ENCODE measurements around the gene KAZN.

KAZN gene

DNA sequence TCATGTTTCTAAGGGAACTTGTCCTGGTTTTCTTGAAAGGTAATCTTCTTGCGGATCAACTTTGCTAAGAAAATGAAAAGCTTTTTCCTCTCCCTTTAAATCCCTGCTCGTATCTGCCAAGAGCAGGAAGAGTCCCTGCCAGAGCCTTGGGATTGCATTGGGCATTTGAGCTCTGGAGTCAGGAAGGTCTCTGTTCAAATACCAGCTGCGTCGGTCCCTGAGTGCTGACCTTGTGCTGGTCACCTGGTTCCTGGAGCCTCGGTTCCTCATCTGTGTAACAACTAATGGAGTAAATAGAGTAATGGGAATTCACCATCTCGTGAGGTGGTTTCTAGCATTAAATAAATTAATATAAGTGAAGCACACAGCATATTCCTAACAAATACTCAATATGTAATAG, 280.5 kb downstream of the KAZN start:
- Mint-ChIP-seq H3K27me3 (ENCODE audit: low read depth, poor library complexity) (peaks cover 7% of the 10 kb centered on the region), H3K4me1 (peaks cover 7% of the 10 kb centered on the region), H3K27ac (no peak overlapping the region), H3K36me3 (ENCODE audit: low read depth) (peaks cover 17% of the 10 kb centered on the region), H3K4me3 (no peak overlapping the region), H3K9me3 (no peaks in the 10 kb centered on the region)
- no peak for DNase-seq
- TF ChIP-seq, protein P1, sequence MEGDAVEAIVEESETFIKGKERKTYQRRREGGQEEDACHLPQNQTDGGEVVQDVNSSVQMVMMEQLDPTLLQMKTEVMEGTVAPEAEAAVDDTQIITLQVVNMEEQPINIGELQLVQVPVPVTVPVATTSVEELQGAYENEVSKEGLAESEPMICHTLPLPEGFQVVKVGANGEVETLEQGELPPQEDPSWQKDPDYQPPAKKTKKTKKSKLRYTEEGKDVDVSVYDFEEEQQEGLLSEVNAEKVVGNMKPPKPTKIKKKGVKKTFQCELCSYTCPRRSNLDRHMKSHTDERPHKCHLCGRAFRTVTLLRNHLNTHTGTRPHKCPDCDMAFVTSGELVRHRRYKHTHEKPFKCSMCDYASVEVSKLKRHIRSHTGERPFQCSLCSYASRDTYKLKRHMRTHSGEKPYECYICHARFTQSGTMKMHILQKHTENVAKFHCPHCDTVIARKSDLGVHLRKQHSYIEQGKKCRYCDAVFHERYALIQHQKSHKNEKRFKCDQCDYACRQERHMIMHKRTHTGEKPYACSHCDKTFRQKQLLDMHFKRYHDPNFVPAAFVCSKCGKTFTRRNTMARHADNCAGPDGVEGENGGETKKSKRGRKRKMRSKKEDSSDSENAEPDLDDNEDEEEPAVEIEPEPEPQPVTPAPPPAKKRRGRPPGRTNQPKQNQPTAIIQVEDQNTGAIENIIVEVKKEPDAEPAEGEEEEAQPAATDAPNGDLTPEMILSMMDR (IDR thresholded peaks at IDR 0.05), result no peak

DNA sequence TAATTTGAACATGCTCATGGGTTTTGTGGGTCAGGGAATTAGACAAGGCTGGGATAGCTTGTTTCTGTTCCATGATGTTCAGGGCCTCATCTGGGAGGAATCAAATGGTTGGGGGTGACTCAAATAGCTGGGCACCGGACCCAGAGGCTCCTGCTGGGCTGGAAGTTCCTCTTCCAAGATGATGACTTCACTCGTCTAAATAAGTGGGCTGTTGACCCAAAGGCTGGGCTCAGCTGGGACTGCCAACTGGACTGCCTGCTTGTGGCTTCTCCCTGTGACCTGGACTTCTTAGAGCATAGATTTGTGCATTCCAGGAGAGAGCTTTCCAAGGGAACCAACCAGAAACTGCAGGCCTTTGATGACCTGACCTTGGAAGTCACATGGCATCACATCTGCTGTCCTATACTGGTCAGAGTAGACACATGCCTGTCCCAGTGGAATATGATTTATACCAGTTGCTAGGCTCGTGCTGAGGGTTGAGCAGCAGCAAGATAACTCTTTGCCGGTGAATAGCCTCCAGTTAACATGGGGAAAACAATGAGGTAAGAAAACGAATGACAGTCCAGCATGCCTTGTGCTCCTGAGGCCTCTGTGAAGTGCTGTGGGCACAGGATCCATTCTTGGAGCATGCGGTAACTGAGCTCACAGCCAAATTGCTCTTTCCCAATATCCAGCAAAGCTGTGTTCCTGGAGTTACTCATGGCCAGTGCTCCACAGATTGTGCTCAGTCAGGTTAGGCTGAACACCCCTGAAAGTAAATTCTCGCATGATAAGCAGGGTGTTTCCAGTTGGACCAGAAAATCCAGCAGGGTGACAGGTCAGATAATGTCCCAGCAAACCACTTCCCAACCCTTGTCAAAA, 282.2 kb downstream of the KAZN start:
- Mint-ChIP-seq H3K36me3 (ENCODE audit: low read depth) (peaks cover 17% of the 10 kb centered on the region), H3K9me3 (no peaks in the 10 kb centered on the region), H3K4me3 (no peak overlapping the region), H3K4me1 (peaks cover 4% of the 10 kb centered on the region), H3K27ac (no peak overlapping the region), H3K27me3 (ENCODE audit: low read depth, poor library complexity) (peaks cover 4% of the 10 kb centered on the region)
- no peak for DNase-seq
- TF ChIP-seq, protein P1 (IDR thresholded peaks at IDR 0.05), result no peak

DNA sequence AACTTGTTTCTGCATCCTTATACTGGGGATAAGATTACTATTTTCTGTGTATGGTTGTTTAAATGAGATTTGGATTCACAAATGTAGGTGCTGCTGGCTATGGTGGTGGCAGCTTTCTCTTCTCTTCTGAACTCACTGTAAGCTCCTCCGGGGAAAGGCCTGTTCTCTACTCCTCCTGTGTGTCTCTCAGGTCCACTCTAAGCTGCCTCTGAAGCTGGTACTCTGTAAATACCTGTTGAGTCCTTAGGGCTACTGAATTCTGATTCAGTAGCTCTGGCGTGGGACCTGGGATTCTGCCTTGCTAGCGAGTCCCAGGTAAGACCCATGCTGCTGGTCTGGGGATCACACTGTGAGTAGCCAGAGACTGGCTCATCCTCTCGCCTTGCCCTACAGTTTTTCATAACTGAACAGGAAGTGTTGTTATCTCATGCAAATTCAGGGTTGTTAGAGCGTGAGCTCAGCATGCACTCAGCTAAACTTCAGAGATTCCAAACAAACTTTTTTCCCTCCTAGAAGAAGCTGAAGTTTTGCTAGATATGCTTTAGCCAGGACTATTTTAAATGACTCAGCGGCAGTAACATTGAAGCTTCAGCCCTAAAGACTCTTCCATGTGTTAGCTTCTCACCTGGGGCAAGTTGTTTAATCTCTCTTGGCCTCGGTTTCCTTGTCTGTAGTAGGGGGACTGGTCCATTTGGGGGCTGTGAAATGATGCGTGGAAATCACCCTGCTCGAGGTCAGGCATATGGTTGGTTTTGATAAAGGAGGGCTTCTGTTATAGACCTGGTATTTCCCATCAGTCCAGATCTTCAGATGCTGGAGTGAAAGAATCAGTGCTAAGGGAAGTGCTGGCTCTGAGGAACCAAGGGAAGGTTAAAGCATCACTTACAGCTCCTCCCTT, 283.5 kb downstream of the KAZN start:
- DNase-seq, result no peak
- peaks cover 4% of the 10 kb centered on the region for H3K27me3 Mint-ChIP-seq (ENCODE audit: low read depth, poor library complexity)
- no peaks in the 10 kb centered on the region for H3K9me3 Mint-ChIP-seq
- H3K4me3 Mint-ChIP-seq, result no peak overlapping the region
- no peak overlapping the region for H3K27ac Mint-ChIP-seq
- H3K36me3 Mint-ChIP-seq (ENCODE audit: low read depth), result peaks cover 17% of the 10 kb centered on the region
- no peaks in the 10 kb centered on the region for H3K4me1 Mint-ChIP-seq
- TF ChIP-seq, protein P1 (IDR thresholded peaks at IDR 0.05), result no peak

DNA sequence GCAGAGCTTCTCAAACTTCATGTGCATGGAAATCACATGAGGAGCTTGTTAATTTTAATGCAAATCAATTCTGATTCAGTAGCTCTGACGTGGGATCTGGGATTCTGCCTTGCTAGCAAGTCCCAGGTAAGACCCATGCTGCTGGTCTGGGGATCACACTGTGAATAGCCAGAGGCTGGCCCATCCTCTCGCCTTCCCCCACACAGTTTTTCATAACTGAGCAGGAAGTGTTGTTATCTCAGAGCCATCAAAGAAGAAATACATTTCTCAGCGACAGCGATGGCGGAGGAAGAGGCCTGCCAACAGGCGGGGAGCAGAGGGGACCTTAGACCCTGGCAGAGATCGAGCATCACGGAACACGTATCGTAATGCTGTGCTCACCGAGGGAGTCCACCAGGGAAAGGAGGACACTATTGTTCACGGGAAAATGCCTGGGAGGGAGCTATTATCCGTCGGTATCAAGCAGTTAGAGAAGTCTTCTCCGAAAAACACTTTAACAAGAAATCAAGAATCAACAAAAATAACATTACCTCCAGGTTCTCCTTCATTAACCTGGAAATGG, 286.2 kb downstream of the KAZN start:
- Mint-ChIP-seq H3K4me1 (peaks cover 12% of the 10 kb centered on the region), H3K9me3 (no peaks in the 10 kb centered on the region), H3K27ac (no peak overlapping the region), H3K4me3 (no peak overlapping the region), H3K27me3 (ENCODE audit: low read depth, poor library complexity) (peaks cover 4% of the 10 kb centered on the region), H3K36me3 (ENCODE audit: low read depth) (peaks cover 16% of the 10 kb centered on the region)
- TF ChIP-seq, protein P1 (IDR thresholded peaks at IDR 0.05), result no peak
- no peak for DNase-seq

DNA sequence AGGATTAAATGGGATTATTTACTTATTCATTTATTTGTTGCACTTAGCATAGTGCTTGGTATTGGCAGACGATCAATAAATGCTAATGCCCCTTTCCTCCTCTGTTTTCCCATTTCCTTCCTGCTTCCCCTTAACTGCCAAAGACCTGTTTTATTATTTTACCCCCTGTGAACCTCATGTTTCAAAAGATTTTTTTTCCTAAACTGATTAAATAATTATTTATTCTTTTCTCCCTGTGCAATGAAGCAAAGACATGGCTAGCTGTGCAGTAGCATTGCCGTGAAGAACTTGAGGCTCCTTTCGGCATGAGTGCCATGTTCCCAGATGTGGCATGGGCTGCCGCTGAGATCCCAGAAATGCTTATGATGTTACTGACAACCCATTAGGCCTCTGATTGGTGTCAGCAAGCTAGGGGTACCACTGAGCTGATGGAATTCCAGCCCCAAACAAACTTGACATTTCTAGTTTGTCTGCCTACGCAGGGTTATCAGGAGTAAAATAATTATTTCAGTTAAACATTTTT, 288.6 kb downstream of the KAZN start:
- Mint-ChIP-seq H3K4me3 (no peak overlapping the region), H3K36me3 (ENCODE audit: low read depth) (peaks cover 6% of the 10 kb centered on the region), H3K27ac (no peak overlapping the region), H3K27me3 (ENCODE audit: low read depth, poor library complexity) (peaks cover 5% of the 10 kb centered on the region), H3K9me3 (no peaks in the 10 kb centered on the region), H3K4me1 (peaks cover 30% of the 10 kb centered on the region)
- TF ChIP-seq, protein P1 (IDR thresholded peaks at IDR 0.05), result no peak
- DNase-seq, result no peak

Measured in nephron progenitor cell (in vitro differentiated cells).